SJCRH30 (cell line): ENCODE data around the gene TSEN54. TPM values are rescaled to one million over a fixed set of nuclear protein-coding genes. Genes with fewer than 3 reads are reported as not detected.
"Not testable (repeated sequence)": the region's sequence is repeated elsewhere in the genome, so short reads cannot be mapped to it uniquely, and the experiment has no call there.

Experiments
- DNase-seq, 2 experiments: peaks; one replicate each; pipeline ENCODE4 v3.0.0-alpha.2; 2015 to 2020
- H3K27ac ChIP-seq: fragments of 250-450 bp; sonication (Bioruptor Pico); 2 replicates; pipeline ENCODE4 v1.5.1; 2020; ENCODE audit warnings: mild to moderate bottlenecking, moderate library complexity
- H3K27me3 ChIP-seq: fragments of 250-450 bp; sonication (Bioruptor Pico); 2 replicates; pipeline ENCODE4 v1.5.1; 2020; ENCODE audit warnings: mild to moderate bottlenecking, moderate library complexity
- H3K36me3 ChIP-seq: fragments of 250-450 bp; sonication (Bioruptor Pico); 2 replicates; pipeline ENCODE4 v1.5.1; 2020; ENCODE audit warnings: mild to moderate bottlenecking, moderate library complexity
- H3K4me1 ChIP-seq: fragments of 250-450 bp; sonication (Bioruptor Pico); 2 replicates; pipeline ENCODE4 v1.5.1; 2020; ENCODE audit warnings: mild to moderate bottlenecking, moderate library complexity
- H3K4me3 ChIP-seq: fragments of 250-450 bp; sonication (Bioruptor Pico); 2 replicates; pipeline ENCODE4 v1.5.1; 2020; ENCODE audit warnings: mild to moderate bottlenecking, moderate library complexity
- H3K9me3 ChIP-seq: fragments of 250-450 bp; sonication (Bioruptor Pico); replicated peaks from 2 replicates; pipeline ENCODE4 v1.5.1; 2020; ENCODE audit warnings: mild to moderate bottlenecking, moderate library complexity
- total RNA-seq: library from RNA; depleted of rRNA; stranded (reverse); fragments of >200 nt; shearing (Covaris generic); gene quantifications from 2 replicates; pipeline ENCODE4 v1.2.3, GENCODE V29; 2014

Gene TSEN54
- total RNA-seq, 1 experiment from 2014 or later, result 44.8 TPM

- H3K4me1 ChIP-seq, result peaks cover 2% of the 10 kb centered on the region; the same call in 1 of the 2 replicates
- peak in 1 of 2 experiments; percentile 42 for DNase-seq
- H3K4me3 ChIP-seq, result peak overlapping the region; percentile 95
- no peaks in the 10 kb centered on the region for H3K27me3 ChIP-seq
- H3K36me3 ChIP-seq, result peaks cover 11% of the 10 kb centered on the region; the same call in 1 of the 2 replicates
- peak overlapping the region; percentile 70 for H3K27ac ChIP-seq
- no peaks in the 10 kb centered on the region for H3K9me3 ChIP-seq
Measured at GRCh38 chr17:75514919-75515495, 1.3 kb upstream of the TSEN54 start.

DNA sequence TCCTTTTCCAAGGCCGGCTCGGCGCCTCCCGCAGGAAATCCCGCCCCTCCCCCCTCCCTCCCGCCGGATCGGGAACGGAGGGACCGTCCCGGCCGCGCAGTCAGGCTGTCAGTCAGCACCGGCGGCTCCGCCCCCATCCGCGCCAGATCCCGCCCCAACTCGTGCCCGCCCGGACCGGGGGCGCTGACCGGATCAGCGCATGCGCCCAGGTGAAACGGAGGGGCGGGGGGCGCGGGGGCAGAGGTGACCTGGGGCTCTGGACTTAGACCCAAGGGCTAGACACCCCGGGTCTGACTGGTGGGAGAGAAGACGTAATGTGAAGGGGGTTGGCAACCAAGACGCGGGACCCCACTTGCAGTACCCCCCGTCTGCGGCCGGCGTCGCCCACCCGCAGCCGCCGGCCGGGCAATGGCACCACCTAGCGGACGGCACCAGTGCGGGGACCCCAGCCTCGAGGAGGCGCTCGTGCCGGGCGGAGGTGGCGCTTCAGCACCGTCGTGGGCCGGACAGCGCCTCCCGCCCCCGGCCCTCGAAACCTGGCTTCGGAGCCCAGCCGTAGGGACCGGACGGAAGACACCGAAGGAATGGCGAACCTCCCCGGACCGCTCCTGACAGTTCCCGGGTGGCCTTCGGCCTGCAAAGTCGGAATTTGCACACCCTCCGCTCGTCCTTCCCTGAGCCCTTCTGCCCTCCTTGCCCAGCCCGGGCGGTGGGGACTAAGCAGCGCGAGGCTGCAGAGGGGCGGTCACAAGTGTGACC, 653 bp upstream of the TSEN54 start, which contains the start of gene CASKIN2:
TSS of gene CASKIN2 (minus strand) at position 42 of the 759 bp plus-strand sequence. CDS start 1,733 bp downstream, outside the sequence.
- Histone ChIP-seq H3K27ac (peak within 1 kb of the TSS; percentile 70), H3K4me3 (peak within 1 kb of the TSS; percentile 95), H3K9me3 (no peaks in the 10 kb centered on the region), H3K36me3 (peaks cover 11% of the 10 kb centered on the region; the same call in 1 of the 2 replicates), H3K4me1 (peaks cover 2% of the 10 kb centered on the region; the same call in 1 of the 2 replicates), H3K27me3 (no peaks in the 10 kb centered on the region)
- DNase-seq, result peak; percentile 97 to 98

DNA sequence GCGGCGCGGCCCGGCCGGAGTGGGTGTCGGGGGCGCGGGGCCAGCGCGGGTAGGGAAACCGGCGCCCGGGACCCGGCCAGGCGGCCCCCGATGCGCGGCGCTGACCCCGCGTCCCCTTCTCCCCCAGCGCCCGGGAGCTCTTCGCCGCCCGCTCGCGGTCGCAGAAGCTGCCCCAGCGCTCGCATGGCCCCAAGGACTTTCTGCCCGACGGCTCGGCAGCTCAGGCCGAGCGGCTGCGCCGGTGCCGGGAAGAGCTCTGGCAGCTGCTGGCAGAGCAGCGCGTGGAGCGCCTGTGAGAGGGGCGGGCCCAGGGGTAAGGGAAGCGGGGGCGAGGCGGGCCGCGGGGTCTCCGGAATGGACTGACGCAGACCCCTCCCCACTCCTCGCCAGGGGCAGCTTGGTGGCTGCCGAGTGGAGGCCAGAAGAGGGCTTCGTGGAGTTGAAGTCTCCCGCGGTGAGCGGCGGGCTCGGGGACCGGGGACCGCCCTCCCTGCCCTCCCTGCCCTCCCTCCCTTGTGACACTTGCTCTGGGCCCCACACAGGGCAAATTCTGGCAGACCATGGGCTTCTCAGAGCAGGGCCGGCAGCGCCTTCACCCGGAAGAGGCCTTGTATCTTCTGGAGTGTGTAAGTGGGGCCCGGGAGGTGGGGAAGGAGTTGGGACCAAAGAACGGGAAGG, 430 bp downstream of the TSEN54 start:
- Histone ChIP-seq H3K36me3 (peaks cover 11% of the 10 kb centered on the region), H3K27ac (peak overlapping the region; percentile 5; the same call in 1 of the 2 replicates), H3K27me3 (no peaks in the 10 kb centered on the region), H3K4me1 (peaks cover 2% of the 10 kb centered on the region; the same call in 1 of the 2 replicates), H3K4me3 (peak overlapping the region; percentile 95), H3K9me3 (no peaks in the 10 kb centered on the region)
- DNase-seq, result peak; percentile 69 to 70

- no peak overlapping the region; the same call in 1 of the 2 replicates for H3K27ac ChIP-seq
- no peaks in the 10 kb centered on the region for H3K9me3 ChIP-seq
- H3K4me3 ChIP-seq, result peak overlapping the region; percentile 95
- peak in 1 of 2 experiments; percentile 29 for DNase-seq
- H3K27me3 ChIP-seq, result no peaks in the 10 kb centered on the region
- H3K4me1 ChIP-seq, result no peaks in the 10 kb centered on the region
- H3K36me3 ChIP-seq, result peaks cover 14% of the 10 kb centered on the region
Measured at GRCh38 chr17:75517297-75517865, 1.1 kb downstream of the TSEN54 start.

- Histone ChIP-seq H3K9me3 (no peaks in the 10 kb centered on the region), H3K36me3 (peaks cover 21% of the 10 kb centered on the region), H3K27me3 (no peaks in the 10 kb centered on the region), H3K4me1 (no peaks in the 10 kb centered on the region), H3K27ac (no peak overlapping the region), H3K4me3 (no peak overlapping the region)
- no peak for DNase-seq
Measured at GRCh38 chr17:75518201-75518600, 1.9 kb downstream of the TSEN54 start.

DNA sequence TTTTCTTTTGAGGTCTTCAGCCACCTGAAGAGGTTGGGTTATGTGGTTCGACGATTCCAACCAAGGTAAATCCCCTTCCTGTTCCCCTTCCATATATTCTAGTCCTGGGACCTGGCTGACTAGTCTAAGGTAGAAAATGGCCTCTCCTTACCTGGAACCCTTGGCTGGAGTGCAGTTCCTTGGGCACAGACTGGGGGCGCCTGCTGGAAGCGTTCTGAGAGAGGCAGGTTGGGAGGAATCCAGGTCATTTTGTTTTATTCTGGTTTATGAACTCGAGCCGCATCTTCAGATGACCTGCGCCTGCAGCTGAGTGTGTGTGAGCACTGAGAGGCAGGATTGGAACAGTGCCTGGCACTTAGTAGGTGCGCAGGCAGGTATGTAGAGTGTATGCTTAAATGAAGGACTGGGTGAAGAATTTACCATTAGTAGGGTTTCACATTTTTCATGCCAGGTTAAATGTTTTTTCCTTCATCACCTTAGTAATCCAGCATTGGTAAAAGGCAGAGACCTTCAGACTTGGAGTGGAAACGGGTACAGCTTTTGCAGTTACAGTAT, 2.7 kb downstream of the TSEN54 start:
- Histone ChIP-seq H3K4me1 (no peaks in the 10 kb centered on the region), H3K9me3 (no peaks in the 10 kb centered on the region), H3K27ac (no peak overlapping the region), H3K36me3 (peaks cover 26% of the 10 kb centered on the region), H3K27me3 (no peaks in the 10 kb centered on the region), H3K4me3 (no peak overlapping the region)
- DNase-seq, result no peak

DNA sequence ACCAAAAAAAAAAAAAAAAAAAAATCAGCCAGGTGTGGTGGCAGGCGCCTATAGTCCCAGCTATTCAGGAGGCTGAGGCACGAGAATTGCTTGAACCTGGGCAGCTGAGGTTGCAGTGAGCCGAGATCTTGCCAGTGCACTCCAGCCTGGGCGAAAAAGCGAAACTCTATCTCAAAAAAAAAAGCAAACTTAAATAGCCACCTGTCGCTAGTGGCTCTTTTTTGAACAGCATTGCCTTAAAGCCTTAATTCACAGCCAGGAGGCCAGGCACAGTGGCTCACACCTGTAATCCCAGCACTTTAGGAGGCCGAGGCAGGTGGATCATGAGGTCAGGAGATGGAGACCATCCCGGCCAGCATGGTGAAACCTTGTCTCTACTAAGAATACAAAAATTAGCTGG, 4.1 kb downstream of the TSEN54 start:
- not testable (repeated sequence) for H3K4me3 ChIP-seq, DNase-seq, H3K9me3 ChIP-seq, H3K27me3 ChIP-seq, H3K4me1 ChIP-seq, H3K27ac ChIP-seq
- peaks cover 33% of the 10 kb centered on the region for H3K36me3 ChIP-seq

- Histone ChIP-seq H3K4me3 (no peak overlapping the region), H3K9me3 (no peaks in the 10 kb centered on the region), H3K4me1 (no peaks in the 10 kb centered on the region), H3K27ac (no peak overlapping the region), H3K27me3 (no peaks in the 10 kb centered on the region), H3K36me3 (peaks cover 33% of the 10 kb centered on the region)
- no peak for DNase-seq
Measured at GRCh38 chr17:75521290-75521689, 5.0 kb downstream of the TSEN54 start.

- Histone ChIP-seq H3K9me3 (no peaks in the 10 kb centered on the region), H3K4me1 (no peaks in the 10 kb centered on the region), H3K27me3 (no peaks in the 10 kb centered on the region), H3K4me3 (no peak overlapping the region), H3K27ac (no peak overlapping the region), H3K36me3 (peaks cover 33% of the 10 kb centered on the region)
- DNase-seq, result no peak
Measured at GRCh38 chr17:75521951-75522727, 5.8 kb downstream of the TSEN54 start.

- H3K27me3 ChIP-seq, result no peaks in the 10 kb centered on the region
- no peaks in the 10 kb centered on the region for H3K4me1 ChIP-seq
- no peaks in the 10 kb centered on the region for H3K9me3 ChIP-seq
- DNase-seq, result no peak
- no peak overlapping the region for H3K27ac ChIP-seq
- no peak overlapping the region for H3K4me3 ChIP-seq
- H3K36me3 ChIP-seq, result peaks cover 33% of the 10 kb centered on the region
Measured at GRCh38 chr17:75523647-75524046, 7.3 kb downstream of the TSEN54 start.

GRCh38 chr17:75524269-75524969, 8.1 kb downstream of the TSEN54 start:
- Histone ChIP-seq H3K9me3 (no peaks in the 10 kb centered on the region), H3K27me3 (no peaks in the 10 kb centered on the region), H3K4me1 (no peaks in the 10 kb centered on the region), H3K27ac (no peak overlapping the region), H3K4me3 (no peak overlapping the region), H3K36me3 (peaks cover 28% of the 10 kb centered on the region)
- no peak for DNase-seq

DNA sequence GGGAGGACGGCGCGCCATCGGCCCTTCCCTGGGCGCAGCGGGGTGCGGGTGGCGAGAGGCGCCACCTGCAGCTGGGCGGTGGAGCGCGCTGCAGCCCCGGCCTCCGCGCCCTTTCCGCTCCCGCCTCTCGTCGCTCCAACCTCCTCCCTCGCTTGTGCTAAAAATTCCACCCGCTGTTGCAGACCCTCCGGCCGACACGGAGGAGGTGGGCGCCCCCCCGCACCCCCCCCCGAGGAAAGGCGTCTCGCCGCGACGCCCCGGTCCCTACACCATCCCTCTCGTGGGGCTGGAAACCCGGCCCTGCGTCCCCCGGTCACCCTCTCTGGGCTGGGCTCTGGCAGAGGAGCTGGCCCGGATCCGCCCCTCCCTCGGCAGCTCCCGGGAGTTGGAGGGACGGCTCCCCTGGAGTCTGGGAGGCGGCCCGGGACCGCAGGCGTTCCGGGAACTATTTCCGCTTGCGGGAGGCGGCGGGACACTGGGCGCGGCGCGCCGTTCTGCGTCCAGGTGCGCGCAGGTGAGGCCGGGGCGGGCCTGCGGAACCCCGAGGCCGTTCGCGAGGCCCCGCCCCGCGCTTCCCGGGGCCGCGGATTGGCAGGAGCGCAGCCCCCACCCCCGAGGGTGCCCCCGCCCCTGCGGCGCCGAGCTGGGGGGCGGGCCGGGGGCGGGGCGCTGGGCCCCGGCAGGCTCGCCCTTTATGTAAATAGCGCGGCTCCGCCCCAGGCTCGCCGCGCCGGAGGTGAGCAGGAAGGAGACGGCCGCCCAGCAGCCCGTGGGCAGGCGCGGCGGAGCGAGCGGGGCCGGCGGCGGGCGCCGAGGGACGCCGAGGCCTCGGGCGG, 8.9 kb downstream of the TSEN54 start, which contains the start of gene LLGL2:
TSS of gene LLGL2 (plus strand) at position 728 of the 836 bp plus-strand sequence. CDS start 17,730 bp downstream, outside the sequence.
- Histone ChIP-seq H3K27ac (no peak within 1 kb of the TSS), H3K4me3 (no peak within 1 kb of the TSS), H3K36me3 (peaks cover 21% of the 10 kb centered on the region), H3K4me1 (no peaks in the 10 kb centered on the region), H3K9me3 (no peaks in the 10 kb centered on the region), H3K27me3 (no peaks in the 10 kb centered on the region)
- no peak for DNase-seq
